Motor neuron (in vitro differentiated cells): ENCODE measurements around the gene SLC8A3. TPM values are rescaled to one million over a fixed set of nuclear protein-coding genes. Genes with fewer than 3 reads are reported as not detected.
A peak's percentile ranks its signal among the peaks of the same experiment; 100 is the strongest.

Source experiments
- ATAC-seq, 8 experiments: fragments of 200-7000 bp; cut with Tn5 transposase; replicated peaks in 6 of 8; 2 replicates each; pipeline ENCODE4 v1.8.0; 2021; ENCODE audit warnings: mild to moderate bottlenecking in 8 of 8, moderate library complexity in 8 of 8
- H3K27ac ChIP-seq, 2 donors: fragments of 250-450 bp; sonication (Bioruptor Pico); 2 replicates each; pipeline ENCODE4 v1.9.0; 2021; ENCODE audit warnings: antibody characterized with exemption in 2 of 2, mild to moderate bottlenecking in 2 of 2, moderate library complexity in 1 of 2
- H3K4me1 ChIP-seq, 2 donors: fragments of 250-450 bp; sonication (Bioruptor Pico); replicated peaks in 1 of 2; 2 replicates each; pipeline ENCODE4 v1.6.1; 2021; ENCODE audit warnings: antibody characterized with exemption in 2 of 2, mild to moderate bottlenecking in 2 of 2, moderate library complexity in 1 of 2
- H3K4me3 ChIP-seq, 5 donors: fragments of 250-450 bp; sonication (Bioruptor Pico); 2 replicates each; pipeline ENCODE4 v1.9.0; 2021; ENCODE audit warnings: antibody characterized with exemption in 5 of 5, mild to moderate bottlenecking in 5 of 5, moderate library complexity in 4 of 5
- WGBS, 10 experiments: fragments of 450-650 bp; shearing (Covaris generic); methylation state at CpG; one replicate each; pipeline ENCODE4 v1.0.0; 2022; 5-methylcytosine and 5-hydroxymethylcytosine counted together
- in situ Hi-C, 9 experiments: fragments of 400-800 bp; cut with MboI; loops; one replicate each; pipeline ENCODE4 v1.15.0; 2021; ENCODE audit warnings: low sequenced_read_pairs in 9 of 9, low pct_unique_long_range_greater_than_20kb in 2 of 9; ENCODE audit not compliant: unreplicated experiment in 9 of 9
- total RNA-seq, 8 experiments: library from RNA; unstranded; fragments of 300-600 nt; gene quantifications; 2 replicates each; pipeline versions ENCODE4 v1.2.3 to v1.2.4, GENCODE V29; 2022

SLC8A3 gene
- total RNA-seq, 8 experiments from 2014 or later, result 0.15 to 3.1 (median 1.7) TPM

GRCh38 chr14:70130482-70130881, 58.3 kb downstream of the SLC8A3 start:
- no peak overlapping the region for H3K4me3 ChIP-seq
- peak in 5 of 8 experiments; percentile 43 to 96 (median 69) for ATAC-seq
- WGBS, 10 experiments, result 0 to 14% (median 0%) methylated on average over 1 of the region's 1 CpG; no CpG with 5 or more reads in 6 of the 10 experiments
- in situ Hi-C loops, result no loop called here
- no peak overlapping the region for H3K27ac ChIP-seq
- H3K4me1 ChIP-seq, result peaks cover 4 to 7% of the 10 kb centered on the region in 2 donors

DNA sequence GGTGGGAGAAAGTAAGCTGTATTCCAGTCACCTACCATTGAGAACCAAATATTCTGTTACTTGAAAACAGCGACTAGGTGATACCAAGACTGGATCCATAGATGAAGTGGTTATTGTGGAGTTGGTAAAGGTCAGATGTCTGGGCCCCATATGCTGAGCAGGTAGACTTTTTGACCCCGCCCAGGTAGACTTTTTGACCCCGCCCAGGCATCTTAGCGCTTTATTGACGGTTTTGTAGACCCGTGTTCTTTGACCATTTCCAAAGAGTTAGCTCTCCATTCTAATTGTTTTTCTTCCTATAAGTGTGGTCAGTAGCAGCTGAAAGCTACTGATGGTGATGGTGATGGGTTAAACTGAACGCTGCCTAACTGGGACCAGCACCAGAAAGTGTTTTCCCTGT, 61.6 kb downstream of the SLC8A3 start:
- peaks cover 4 to 10% of the 10 kb centered on the region in 2 donors for H3K4me1 ChIP-seq
- 0 to 100% (median 69%) methylated on average over 1 to 5 of the region's 7 CpGs; no CpG with 5 or more reads in 4 of the 10 experiments for WGBS, 10 experiments
- in situ Hi-C loops, result no loop called here

GRCh38 chr14:70123796-70124195, 65.0 kb downstream of the SLC8A3 start:
- no peak for ATAC-seq
- H3K4me1 ChIP-seq, result peaks cover 3 to 16% of the 10 kb centered on the region in 2 donors
- H3K27ac ChIP-seq, result no peak overlapping the region
- H3K4me3 ChIP-seq, result no peak overlapping the region
- in situ Hi-C loops, result no loop called here
- 0 to 100% (median 63%) methylated on average over 1 to 2 of the region's 2 CpGs; no CpG with 5 or more reads in 1 of the 10 experiments for whole genome bisulfite sequencing, 10 experiments

More for the DNA sequence above, 61.6 kb downstream of the SLC8A3 start:
- Histone ChIP-seq H3K27ac (no peak overlapping the region), H3K4me3 (no peak overlapping the region)
- ATAC-seq, result no peak

- Histone ChIP-seq H3K4me1 (peaks cover 3 to 16% of the 10 kb centered on the region in 2 donors), H3K27ac (no peak overlapping the region), H3K4me3 (no peak overlapping the region)
- ATAC-seq, result peak in 3 of 8 experiments; percentile 31 to 52 (median 46)
- in situ Hi-C loops, result no loop called here
- 0% methylated on average over 1 of the region's 1 CpG; no CpG with 5 or more reads in 5 of the 10 experiments for WGBS, 10 experiments
These were observed 67.2 kb downstream of the SLC8A3 start for GRCh38 chr14:70121521-70121920.

GRCh38 chr14:70118064-70118463, 70.7 kb downstream of the SLC8A3 start:
- Histone ChIP-seq H3K4me3 (no peak overlapping the region), H3K27ac (no peak overlapping the region), H3K4me1 (peaks cover 3 to 16% of the 10 kb centered on the region in 2 donors)
- no peak for ATAC-seq
- 0 to 100% (median 72%) methylated on average over 1 to 3 of the region's 3 CpGs; no CpG with 5 or more reads in 3 of the 10 experiments for WGBS, 10 experiments
- in situ Hi-C loops, result no loop called here

DNA sequence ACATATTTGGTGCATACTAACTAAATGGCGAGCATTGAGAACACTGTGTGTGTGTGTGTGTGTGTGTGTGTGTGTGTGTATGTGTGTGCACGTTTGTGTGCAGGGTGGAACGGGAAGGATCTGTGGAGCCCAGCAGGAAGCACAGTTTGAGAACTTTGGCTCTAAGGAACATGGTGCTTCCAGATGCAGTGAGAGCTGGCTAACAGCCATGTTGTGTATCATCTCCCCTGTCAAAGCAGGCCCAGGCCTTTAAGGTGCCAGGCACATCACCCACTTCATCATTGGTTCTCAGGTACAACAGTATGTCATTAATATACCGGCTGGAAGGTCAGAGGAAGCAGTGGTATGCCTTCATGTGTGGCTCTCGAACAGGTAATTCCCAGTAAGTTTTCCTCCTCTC, 72.5 kb downstream of the SLC8A3 start:
- Histone ChIP-seq H3K4me1 (peaks cover 2 to 4% of the 10 kb centered on the region in 2 donors), H3K27ac (no peak overlapping the region), H3K4me3 (no peak overlapping the region)
- in situ Hi-C loops, result no loop called here
- ATAC-seq, result no peak
- WGBS, 10 experiments, result 0 to 83% (median 45%) methylated on average over 1 to 4 of the region's 5 CpGs; no CpG with 5 or more reads in 5 of the 10 experiments

GRCh38 chr14:70114621-70115156, 74.1 kb downstream of the SLC8A3 start:
- in situ Hi-C loops, result no loop called here
- no peak overlapping the region for H3K4me3 ChIP-seq
- 0 to 100% (median 65%) methylated on average over 1 to 7 of the region's 12 CpGs; no CpG with 5 or more reads in 2 of the 10 experiments for WGBS, 10 experiments

GRCh38 chr14:70113211-70113610, 75.5 kb downstream of the SLC8A3 start:
- WGBS, 10 experiments, result 23 to 100% (median 84%) methylated on average over 1 to 2 of the region's 2 CpGs; no CpG with 5 or more reads in 2 of the 10 experiments
- in situ Hi-C loops, result no loop called here
- Histone ChIP-seq H3K27ac (no peak overlapping the region), H3K4me3 (no peak overlapping the region), H3K4me1 (no peaks in the 10 kb centered on the region)
- no peak for ATAC-seq

More at GRCh38 chr14:70114621-70115156, 74.1 kb downstream of the SLC8A3 start:
- no peaks in the 10 kb centered on the region for H3K4me1 ChIP-seq
- no peak for ATAC-seq
- no peak overlapping the region for H3K27ac ChIP-seq

- 0 to 100% (median 63%) methylated on average over 1 to 2 of the region's 3 CpGs; no CpG with 5 or more reads in 2 of the 10 experiments for WGBS, 10 experiments
- in situ Hi-C loops, result no loop called here
- no peak for ATAC-seq
- Histone ChIP-seq H3K27ac (no peak overlapping the region), H3K4me3 (no peak overlapping the region), H3K4me1 (no peaks in the 10 kb centered on the region)
These were observed 80.3 kb downstream of the SLC8A3 start for GRCh38 chr14:70108419-70108818.

DNA sequence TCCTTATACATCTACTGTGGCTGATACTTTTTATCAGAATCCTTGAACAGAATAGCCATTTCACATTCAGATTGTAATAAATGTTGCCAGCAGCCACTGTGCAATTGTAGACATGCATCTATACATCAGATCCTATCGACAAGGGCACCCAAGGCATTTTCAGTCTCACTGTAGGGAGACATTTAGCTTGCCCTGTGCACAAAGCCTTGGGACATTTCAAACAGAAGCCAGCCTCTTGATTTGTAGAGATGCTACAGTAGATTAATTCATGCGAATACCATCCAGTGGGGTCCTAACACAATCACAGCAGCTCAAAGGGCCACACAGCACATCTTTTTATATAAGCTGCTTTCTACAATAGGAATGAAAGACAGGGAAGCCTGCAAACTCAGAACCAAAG, 81.4 kb downstream of the SLC8A3 start:
- Histone ChIP-seq H3K4me1 (no peaks in the 10 kb centered on the region), H3K4me3 (no peak overlapping the region), H3K27ac (no peak overlapping the region)
- 0 to 100% (median 85%) methylated on average over 1 to 2 of the region's 2 CpGs; no CpG with 5 or more reads in 4 of the 10 experiments for WGBS, 10 experiments
- in situ Hi-C loops, result no loop called here
- ATAC-seq, result no peak

DNA sequence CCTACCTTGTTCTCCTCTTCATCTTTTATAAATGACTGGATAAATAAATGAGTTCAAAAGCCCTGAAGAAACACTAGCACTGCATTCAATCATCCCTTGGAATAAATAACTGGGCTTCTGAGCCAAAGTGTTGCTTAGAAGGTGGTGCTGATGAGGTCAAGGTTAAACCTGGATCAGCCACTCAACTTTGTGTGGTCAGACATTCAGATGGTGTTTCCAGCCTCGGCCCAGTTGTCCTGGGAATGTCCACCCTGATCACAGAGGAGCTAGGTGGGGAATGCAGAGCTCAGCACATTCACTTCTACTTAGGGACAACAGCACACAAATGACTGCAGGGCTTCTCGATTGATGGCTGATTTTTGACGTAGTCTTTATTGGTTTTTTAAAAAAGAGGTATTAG, 88.7 kb downstream of the SLC8A3 start:
- Histone ChIP-seq H3K4me1 (peaks cover 0 to 17% of the 10 kb centered on the region in 2 donors), H3K27ac (no peak overlapping the region), H3K4me3 (no peak overlapping the region)
- in situ Hi-C loops, result no loop called here
- WGBS, 10 experiments, result 0 to 90% (median 79%) methylated on average over 1 to 3 of the region's 3 CpGs; no CpG with 5 or more reads in 3 of the 10 experiments
- no peak for ATAC-seq

- 0 to 100% (median 23%) methylated on average over 1 to 6 of the region's 6 CpGs for WGBS, 10 experiments
- Histone ChIP-seq H3K27ac (no peak overlapping the region), H3K4me1 (peaks cover 0 to 17% of the 10 kb centered on the region in 2 donors), H3K4me3 (no peak overlapping the region)
- in situ Hi-C loops, result loop anchor here in 3 of 9 experiments (25.0 kb wide), 1 partner anchor 214 kb away; no protein-coding TSS in a partner anchor
- peak in 4 of 8 experiments; percentile 16 to 75 (median 40) for ATAC-seq
These were observed 90.4 kb downstream of the SLC8A3 start for GRCh38 chr14:70098250-70098809.

- no peak overlapping the region for H3K27ac ChIP-seq
- in situ Hi-C loops, result loop anchor here in 3 of 9 experiments (25.0 kb wide), 1 partner anchor 215 kb away; no protein-coding TSS in a partner anchor
- H3K4me1 ChIP-seq, result peaks cover 0 to 17% of the 10 kb centered on the region in 2 donors
- no peak overlapping the region for H3K4me3 ChIP-seq
- WGBS, 10 experiments, result 0 to 43% (median 20%) methylated on average over 1 of the region's 1 CpG; no CpG with 5 or more reads in 6 of the 10 experiments
- ATAC-seq, result peak in 3 of 8 experiments; percentile 15 to 68 (median 62)
These were observed 91.0 kb downstream of the SLC8A3 start for GRCh38 chr14:70097576-70098249.
